Neural progenitor cell (in vitro differentiated cells): Measurements from ENCODE around the gene TNC. TPM values are rescaled to one million over a fixed set of nuclear protein-coding genes. Genes with fewer than 3 reads are reported as not detected.

Experiments
- DNase-seq: peaks from one replicate; pipeline ENCODE4 v3.0.0-alpha.2; 2016; ENCODE audit warnings: low spot score
- H2AFZ ChIP-seq: fragments of 200-600 bp; sonication (generic); replicated peaks from 2 replicates; pipeline ENCODE4 v1.6.1; 2016; ENCODE audit warnings: antibody characterized with exemption
- H3F3A ChIP-seq: fragments of 200-600 bp; sonication (generic); 2 replicates; pipeline ENCODE4 v1.6.1; 2016; ENCODE audit warnings: antibody characterized with exemption, low read depth
- H3K27ac ChIP-seq: fragments of 200-600 bp; sonication (generic); 2 replicates; pipeline ENCODE4 v1.5.1; 2016; ENCODE audit warnings: mild to moderate bottlenecking
- H3K27me3 ChIP-seq: fragments of 200-600 bp; sonication (generic); 2 replicates; pipeline ENCODE4 v1.6.1; 2016; ENCODE audit warnings: mild to moderate bottlenecking, moderate library complexity
- H3K36me3 ChIP-seq: fragments of 200-600 bp; sonication (generic); 2 replicates; pipeline ENCODE4 v1.5.1; 2016
- H3K4me1 ChIP-seq: fragments of 200-600 bp; sonication (generic); 2 replicates; pipeline ENCODE4 v1.6.1; 2016; ENCODE audit warnings: mixed run types
- H3K4me2 ChIP-seq: fragments of 200-600 bp; sonication (generic); 2 replicates; pipeline ENCODE4 v1.6.1; 2016
- H3K4me3 ChIP-seq: fragments of 200-600 bp; sonication (generic); 2 replicates; pipeline ENCODE4 v1.5.1; 2016
- H3K79me2 ChIP-seq: fragments of 200-600 bp; sonication (generic); 2 replicates; pipeline ENCODE4 v1.6.1; 2016; ENCODE audit warnings: low read depth
- H3K9ac ChIP-seq: fragments of 200-600 bp; sonication (generic); 2 replicates; pipeline ENCODE4 v1.6.1; 2016
- H3K9me3 ChIP-seq: fragments of 200-600 bp; sonication (generic); 2 replicates; pipeline ENCODE4 v1.5.1; 2016; ENCODE audit warnings: low read depth
- H4K20me1 ChIP-seq: fragments of 200-600 bp; sonication (generic); 2 replicates; pipeline ENCODE4 v1.6.1; 2016; ENCODE audit warnings: low read depth
- H3K27ac Mint-ChIP-seq: 3 replicates; pipeline ENCODE4 v1.8.0; 2021; ENCODE audit warnings: mixed read lengths
- H3K27me3 Mint-ChIP-seq: 2 replicates; pipeline ENCODE4 v1.8.0; 2022; ENCODE audit warnings: low read depth, mild to moderate bottlenecking, inconsistent platforms, moderate library complexity, mixed read lengths; ENCODE audit not compliant: insufficient read depth
- H3K36me3 Mint-ChIP-seq: 3 replicates; pipeline ENCODE4 v1.8.0; 2021; ENCODE audit warnings: mixed read lengths
- H3K4me1 Mint-ChIP-seq: 3 replicates; pipeline ENCODE4 v1.8.0; 2021; ENCODE audit warnings: mixed read lengths
- H3K4me3 Mint-ChIP-seq: 3 replicates; pipeline ENCODE4 v1.8.0; 2021; ENCODE audit warnings: mild to moderate bottlenecking, moderate library complexity, mixed read lengths
- H3K9me3 Mint-ChIP-seq: 3 replicates; pipeline ENCODE4 v1.8.0; 2020; ENCODE audit warnings: mixed read lengths
- EZH2 ChIP-seq: fragments of 200-600 bp; sonication (generic); IDR thresholded peaks from 2 replicates; pipeline ENCODE4 v1.6.1; 2017; ENCODE audit warnings: antibody characterized with exemption, mild to moderate bottlenecking, moderate library complexity
- EZH2phosphoT487 ChIP-seq: fragments of 200-600 bp; sonication (generic); IDR thresholded peaks from 2 replicates; pipeline ENCODE4 v1.6.1; 2017; ENCODE audit warnings: antibody characterized with exemption
- total RNA-seq: library from RNA; depleted of rRNA; stranded (reverse); fragments of >200 nt; gene quantifications from 2 replicates; pipeline ENCODE4 v1.2.3, GENCODE V29; 2015; ENCODE audit warnings: low replicate concordance
- TF ChIP-seq, protein P1 (sequence below): fragments of 200-600 bp; sonication (generic); IDR thresholded peaks from 2 replicates; pipeline ENCODE4 v1.5.1; 2017; ENCODE audit warnings: antibody characterized with exemption, mild to moderate bottlenecking

The TNC gene
- total RNA-seq, 1 donor from 2014 or later = 54.9 TPM

DNA sequence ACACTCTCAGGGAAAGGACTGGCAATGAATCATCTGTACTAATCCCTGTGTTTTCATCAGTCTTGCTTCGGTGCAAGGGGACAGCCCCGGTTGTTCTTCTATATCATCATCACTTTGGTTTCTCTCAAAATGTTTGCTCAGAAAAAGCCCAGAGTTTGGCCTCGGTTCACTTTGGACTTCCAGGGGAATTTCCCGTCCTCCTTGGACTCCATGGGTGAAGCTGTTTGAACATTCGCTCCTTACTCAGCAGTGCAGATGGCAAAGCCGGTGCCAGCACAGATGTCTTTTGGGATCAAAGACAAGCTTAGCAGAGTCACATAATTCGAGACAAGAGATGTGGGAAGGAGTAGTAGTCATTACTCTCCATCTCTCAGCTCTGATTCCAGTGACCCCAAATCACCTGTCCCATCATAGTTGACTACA, 117.7 kb downstream of the TNC start:
- no peaks in the 10 kb centered on the region for H3K9me3 ChIP-seq
- H3K4me3 Mint-ChIP-seq = no peak overlapping the region
- no peaks in the 10 kb centered on the region for H3K79me2 ChIP-seq
- peaks cover 3% of the 10 kb centered on the region for H3K27me3 ChIP-seq
- H3K9ac ChIP-seq = no peak overlapping the region
- H3F3A ChIP-seq = no peaks in the 10 kb centered on the region
- no peaks in the 10 kb centered on the region for H3K9me3 Mint-ChIP-seq
- peaks cover 4% of the 10 kb centered on the region for H3K27me3 Mint-ChIP-seq
- H3K27ac Mint-ChIP-seq = no peak overlapping the region
- H3K4me2 ChIP-seq = no peak overlapping the region
- no peak for DNase-seq
- no peak overlapping the region for H2AFZ ChIP-seq
- H4K20me1 ChIP-seq = no peaks in the 10 kb centered on the region
- no peaks in the 10 kb centered on the region for H3K36me3 ChIP-seq
- TF ChIP-seq EZH2 (no peak), EZH2phosphoT487 (no peak)
- TF ChIP-seq, protein P1, sequence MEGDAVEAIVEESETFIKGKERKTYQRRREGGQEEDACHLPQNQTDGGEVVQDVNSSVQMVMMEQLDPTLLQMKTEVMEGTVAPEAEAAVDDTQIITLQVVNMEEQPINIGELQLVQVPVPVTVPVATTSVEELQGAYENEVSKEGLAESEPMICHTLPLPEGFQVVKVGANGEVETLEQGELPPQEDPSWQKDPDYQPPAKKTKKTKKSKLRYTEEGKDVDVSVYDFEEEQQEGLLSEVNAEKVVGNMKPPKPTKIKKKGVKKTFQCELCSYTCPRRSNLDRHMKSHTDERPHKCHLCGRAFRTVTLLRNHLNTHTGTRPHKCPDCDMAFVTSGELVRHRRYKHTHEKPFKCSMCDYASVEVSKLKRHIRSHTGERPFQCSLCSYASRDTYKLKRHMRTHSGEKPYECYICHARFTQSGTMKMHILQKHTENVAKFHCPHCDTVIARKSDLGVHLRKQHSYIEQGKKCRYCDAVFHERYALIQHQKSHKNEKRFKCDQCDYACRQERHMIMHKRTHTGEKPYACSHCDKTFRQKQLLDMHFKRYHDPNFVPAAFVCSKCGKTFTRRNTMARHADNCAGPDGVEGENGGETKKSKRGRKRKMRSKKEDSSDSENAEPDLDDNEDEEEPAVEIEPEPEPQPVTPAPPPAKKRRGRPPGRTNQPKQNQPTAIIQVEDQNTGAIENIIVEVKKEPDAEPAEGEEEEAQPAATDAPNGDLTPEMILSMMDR = no peak
- no peaks in the 10 kb centered on the region for H3K4me1 Mint-ChIP-seq
- no peaks in the 10 kb centered on the region for H3K36me3 Mint-ChIP-seq
- no peak overlapping the region for H3K4me3 ChIP-seq
- no peaks in the 10 kb centered on the region for H3K4me1 ChIP-seq
- H3K27ac ChIP-seq = no peak overlapping the region

DNA sequence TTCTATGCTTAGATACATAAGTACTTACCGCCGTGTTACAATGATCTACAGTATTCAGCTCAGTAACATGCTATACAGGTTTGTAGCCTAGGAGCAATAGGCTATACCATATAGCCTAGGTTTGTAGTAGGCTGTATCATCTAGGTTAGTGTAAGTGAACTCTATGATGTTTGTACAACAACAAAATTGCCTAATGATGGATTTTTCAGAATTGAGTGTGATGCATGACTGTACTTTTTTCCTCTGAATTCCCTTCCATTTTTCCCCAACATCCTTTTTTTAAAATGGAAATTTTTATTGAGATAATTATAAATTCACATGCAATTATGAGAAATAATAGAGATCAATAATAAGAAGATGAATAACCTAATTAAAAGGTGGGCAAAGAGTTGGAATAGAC, 119.6 kb downstream of the TNC start:
- no peak overlapping the region for H2AFZ ChIP-seq
- H3K4me1 ChIP-seq = no peaks in the 10 kb centered on the region
- H3K36me3 Mint-ChIP-seq = no peaks in the 10 kb centered on the region
- no peak for DNase-seq
- H3K27me3 Mint-ChIP-seq = peaks cover 5% of the 10 kb centered on the region
- peaks cover 7% of the 10 kb centered on the region for H3K27me3 ChIP-seq
- H4K20me1 ChIP-seq = no peaks in the 10 kb centered on the region
- H3K27ac Mint-ChIP-seq = no peak overlapping the region
- no peak overlapping the region for H3K4me2 ChIP-seq
- no peak overlapping the region for H3K4me3 ChIP-seq
- H3K27ac ChIP-seq = no peak overlapping the region
- H3K9ac ChIP-seq = no peak overlapping the region
- no peaks in the 10 kb centered on the region for H3K9me3 Mint-ChIP-seq
- H3K4me1 Mint-ChIP-seq = no peaks in the 10 kb centered on the region
- H3F3A ChIP-seq = no peaks in the 10 kb centered on the region
- no peaks in the 10 kb centered on the region for H3K9me3 ChIP-seq
- no peaks in the 10 kb centered on the region for H3K36me3 ChIP-seq
- H3K79me2 ChIP-seq = no peaks in the 10 kb centered on the region
- TF ChIP-seq EZH2phosphoT487 (no peak), EZH2 (no peak)
- TF ChIP-seq, protein P1 = no peak
- no peak overlapping the region for H3K4me3 Mint-ChIP-seq

DNA sequence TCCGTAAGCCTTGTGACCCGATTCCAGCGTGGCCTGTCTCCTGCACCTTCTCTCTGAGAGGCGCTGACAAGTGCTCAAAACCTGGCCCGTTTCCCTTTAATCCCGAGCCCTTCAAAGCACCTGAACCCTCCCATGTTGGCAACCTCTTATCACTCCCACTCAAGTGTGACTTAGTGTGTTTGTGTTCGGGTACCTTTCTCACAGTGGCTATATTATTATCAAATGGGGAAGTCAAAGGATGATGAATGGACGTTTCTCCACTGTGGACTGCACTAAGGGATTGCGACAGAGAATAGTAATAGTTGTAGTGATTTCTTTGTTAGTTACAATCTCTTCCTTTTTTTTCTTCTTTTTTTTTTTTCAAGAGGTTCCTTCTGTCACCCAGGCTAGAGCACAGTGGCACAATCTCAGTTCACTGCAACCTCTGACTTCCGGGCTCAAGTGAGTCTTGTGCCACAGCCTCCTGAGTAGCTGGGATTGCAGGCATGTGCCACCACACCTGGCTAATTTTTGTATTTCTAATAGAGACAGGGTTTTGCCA, 122.2 kb downstream of the TNC start:
- Histone ChIP-seq H3K27ac (no peak overlapping the region), H3K79me2 (no peaks in the 10 kb centered on the region), H3K4me2 (no peak overlapping the region), H3K4me3 (no peak overlapping the region), H3K4me1 (no peaks in the 10 kb centered on the region), H3F3A (no peaks in the 10 kb centered on the region), H4K20me1 (no peaks in the 10 kb centered on the region), H3K9ac (no peak overlapping the region), H3K36me3 (no peaks in the 10 kb centered on the region), H3K9me3 (no peaks in the 10 kb centered on the region), H3K27me3 (peaks cover 7% of the 10 kb centered on the region), H2AFZ (no peak overlapping the region)
- TF ChIP-seq EZH2phosphoT487 = no peak
- no peak for TF ChIP-seq EZH2
- TF ChIP-seq, protein P1 = no peak
- DNase-seq = no peak
- no peaks in the 10 kb centered on the region for H3K36me3 Mint-ChIP-seq
- H3K27ac Mint-ChIP-seq = no peak overlapping the region
- H3K4me1 Mint-ChIP-seq = no peaks in the 10 kb centered on the region
- H3K27me3 Mint-ChIP-seq = peaks cover 2% of the 10 kb centered on the region
- no peaks in the 10 kb centered on the region for H3K9me3 Mint-ChIP-seq
- H3K4me3 Mint-ChIP-seq = no peak overlapping the region
